ENCODE data around the gene NFASC. TPM values are rescaled to one million over a fixed set of nuclear protein-coding genes. Genes with fewer than 3 reads are reported as not detected.

NFASC gene
- total RNA-seq, 1 donor: 36.9 TPM

DNA sequence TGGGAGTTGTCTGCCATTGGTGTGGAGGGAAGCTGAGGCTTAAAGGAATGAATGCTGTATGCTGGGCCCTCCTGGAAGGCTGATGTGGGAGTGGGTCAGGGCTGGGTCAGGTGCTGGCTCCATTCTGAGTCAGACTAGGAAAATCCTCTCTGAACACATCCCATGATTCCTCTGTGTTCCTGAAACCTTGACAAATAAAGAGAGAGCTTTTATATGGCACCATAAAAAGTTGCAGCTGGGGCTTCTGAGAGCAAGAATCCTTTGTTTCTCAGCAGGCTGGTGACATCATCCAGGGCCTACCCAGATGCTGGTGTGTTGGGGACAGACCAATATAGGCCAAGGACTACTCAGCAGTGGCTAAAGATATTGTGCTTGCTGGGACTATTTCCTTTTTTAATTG is 27.8 kb upstream of the NFASC start:
- TF ChIP-seq, protein P1, sequence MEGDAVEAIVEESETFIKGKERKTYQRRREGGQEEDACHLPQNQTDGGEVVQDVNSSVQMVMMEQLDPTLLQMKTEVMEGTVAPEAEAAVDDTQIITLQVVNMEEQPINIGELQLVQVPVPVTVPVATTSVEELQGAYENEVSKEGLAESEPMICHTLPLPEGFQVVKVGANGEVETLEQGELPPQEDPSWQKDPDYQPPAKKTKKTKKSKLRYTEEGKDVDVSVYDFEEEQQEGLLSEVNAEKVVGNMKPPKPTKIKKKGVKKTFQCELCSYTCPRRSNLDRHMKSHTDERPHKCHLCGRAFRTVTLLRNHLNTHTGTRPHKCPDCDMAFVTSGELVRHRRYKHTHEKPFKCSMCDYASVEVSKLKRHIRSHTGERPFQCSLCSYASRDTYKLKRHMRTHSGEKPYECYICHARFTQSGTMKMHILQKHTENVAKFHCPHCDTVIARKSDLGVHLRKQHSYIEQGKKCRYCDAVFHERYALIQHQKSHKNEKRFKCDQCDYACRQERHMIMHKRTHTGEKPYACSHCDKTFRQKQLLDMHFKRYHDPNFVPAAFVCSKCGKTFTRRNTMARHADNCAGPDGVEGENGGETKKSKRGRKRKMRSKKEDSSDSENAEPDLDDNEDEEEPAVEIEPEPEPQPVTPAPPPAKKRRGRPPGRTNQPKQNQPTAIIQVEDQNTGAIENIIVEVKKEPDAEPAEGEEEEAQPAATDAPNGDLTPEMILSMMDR (IDR thresholded peaks at IDR 0.05; ENCODE audit: extremely low read depth, low read depth, low read length): no peak
- H3K79me2 ChIP-seq (ENCODE audit: insufficient read depth, low read length): peaks cover 61% of the 10 kb centered on the region
- no peak overlapping the region for H3K4me2 ChIP-seq (ENCODE audit: insufficient read depth, low read length)
- H3K9me3 ChIP-seq (ENCODE audit: low read depth, low read length): no peaks in the 10 kb centered on the region
- H4K20me1 ChIP-seq (ENCODE audit: insufficient read depth, low read length): peaks cover 85% of the 10 kb centered on the region
- H3K36me3 ChIP-seq (ENCODE audit: insufficient read depth, low read length): no peaks in the 10 kb centered on the region
- H3K4me1 ChIP-seq (ENCODE audit: insufficient read depth, low read length): no peaks in the 10 kb centered on the region
- no peak overlapping the region for H3K4me3 ChIP-seq (ENCODE audit: insufficient read depth, low read length)
- no peak for DNase-seq (ENCODE audit: insufficient read length, low spot score, missing footprints)
- no peak overlapping the region for H2AFZ ChIP-seq (ENCODE audit: low read length)
- no peaks in the 10 kb centered on the region for H3K27me3 ChIP-seq (ENCODE audit: insufficient read depth, low read length)
- H3K27ac ChIP-seq (ENCODE audit: low read depth, low read length): no peak overlapping the region

DNA sequence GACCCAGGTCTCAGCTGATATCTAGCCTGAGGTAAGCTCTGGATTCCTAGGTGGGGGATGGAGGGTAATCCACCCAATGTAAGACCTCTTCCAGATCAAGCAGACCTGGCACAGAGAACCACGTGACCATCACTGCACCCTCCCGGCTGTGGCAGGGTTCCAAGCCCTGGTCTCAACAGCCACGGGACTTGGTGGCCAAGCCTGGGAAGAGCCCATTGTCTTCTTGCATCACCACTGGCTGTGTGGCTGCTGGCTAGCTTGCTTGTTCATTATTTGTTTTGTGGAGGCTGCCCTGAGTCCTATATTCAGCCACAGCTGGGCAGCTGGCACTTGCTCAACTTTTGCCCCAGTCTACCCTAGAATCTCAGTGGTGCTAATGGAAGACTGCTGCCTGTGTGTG is 24.1 kb upstream of the NFASC start:
- Histone ChIP-seq H3K4me2 (ENCODE audit: insufficient read depth, low read length) (no peak overlapping the region), H2AFZ (ENCODE audit: low read length) (no peak overlapping the region), H3K27ac (ENCODE audit: low read depth, low read length) (no peak overlapping the region), H3K4me3 (ENCODE audit: insufficient read depth, low read length) (no peak overlapping the region), H3K9me3 (ENCODE audit: low read depth, low read length) (no peaks in the 10 kb centered on the region), H3K79me2 (ENCODE audit: insufficient read depth, low read length) (peaks cover 57% of the 10 kb centered on the region), H3K36me3 (ENCODE audit: insufficient read depth, low read length) (no peaks in the 10 kb centered on the region), H3K4me1 (ENCODE audit: insufficient read depth, low read length) (no peaks in the 10 kb centered on the region), H3K27me3 (ENCODE audit: insufficient read depth, low read length) (no peaks in the 10 kb centered on the region), H4K20me1 (ENCODE audit: insufficient read depth, low read length) (peaks cover 67% of the 10 kb centered on the region)
- DNase-seq (ENCODE audit: insufficient read length, low spot score, missing footprints): no peak
- TF ChIP-seq, protein P1 (IDR thresholded peaks at IDR 0.05; ENCODE audit: extremely low read depth, low read depth, low read length): no peak

DNA sequence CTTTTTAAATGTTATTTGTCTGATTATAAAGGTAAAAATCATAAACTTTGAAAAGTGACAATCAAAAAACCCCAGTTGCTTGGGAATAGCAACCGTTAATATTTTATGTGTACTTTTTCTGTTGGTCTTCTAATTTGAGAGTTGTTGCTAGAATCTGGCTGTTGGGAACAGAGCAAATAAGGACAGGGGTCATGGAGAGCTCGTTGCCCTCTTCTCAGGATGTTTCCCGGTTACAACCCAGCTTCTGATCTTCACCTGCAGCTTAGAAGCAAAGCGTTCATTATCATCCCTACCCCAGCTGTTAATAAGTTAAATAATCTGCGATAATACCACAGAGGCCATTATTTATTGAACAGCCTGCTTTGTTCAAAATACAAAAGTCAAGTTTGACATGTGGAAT is 22.1 kb upstream of the NFASC start:
- H3K9me3 ChIP-seq (ENCODE audit: low read depth, low read length): no peaks in the 10 kb centered on the region
- TF ChIP-seq, protein P1 (IDR thresholded peaks at IDR 0.05; ENCODE audit: extremely low read depth, low read depth, low read length): no peak
- peaks cover 61% of the 10 kb centered on the region for H3K79me2 ChIP-seq (ENCODE audit: insufficient read depth, low read length)
- DNase-seq (ENCODE audit: insufficient read length, low spot score, missing footprints): no peak
- no peak overlapping the region for H2AFZ ChIP-seq (ENCODE audit: low read length)
- H3K36me3 ChIP-seq (ENCODE audit: insufficient read depth, low read length): no peaks in the 10 kb centered on the region
- peaks cover 63% of the 10 kb centered on the region for H4K20me1 ChIP-seq (ENCODE audit: insufficient read depth, low read length)
- no peaks in the 10 kb centered on the region for H3K4me1 ChIP-seq (ENCODE audit: insufficient read depth, low read length)
- no peaks in the 10 kb centered on the region for H3K27me3 ChIP-seq (ENCODE audit: insufficient read depth, low read length)
- no peak overlapping the region for H3K4me3 ChIP-seq (ENCODE audit: insufficient read depth, low read length)
- H3K27ac ChIP-seq (ENCODE audit: low read depth, low read length): no peak overlapping the region
- H3K4me2 ChIP-seq (ENCODE audit: insufficient read depth, low read length): no peak overlapping the region

DNA sequence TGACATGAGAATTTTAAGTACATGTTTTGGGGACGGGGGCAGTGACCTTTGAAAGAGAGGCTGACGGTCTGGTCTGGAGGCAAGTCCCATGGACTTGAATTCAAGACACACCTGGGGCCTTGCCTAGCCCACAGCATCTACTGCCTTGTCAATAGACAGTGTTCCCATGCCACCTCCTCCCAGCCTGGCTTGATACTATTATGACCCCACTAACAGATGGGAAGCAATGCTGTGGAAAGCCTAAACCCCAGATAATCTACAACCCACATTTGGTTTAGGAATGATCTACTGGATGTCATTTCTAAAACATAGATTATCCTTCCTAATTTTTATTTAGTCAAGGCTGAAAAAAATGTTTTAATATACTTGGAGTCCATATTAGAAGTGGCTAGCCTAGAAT is 17.8 kb upstream of the NFASC start:
- Histone ChIP-seq H3K4me2 (ENCODE audit: insufficient read depth, low read length) (no peak overlapping the region), H2AFZ (ENCODE audit: low read length) (no peak overlapping the region), H3K4me1 (ENCODE audit: insufficient read depth, low read length) (no peaks in the 10 kb centered on the region), H3K36me3 (ENCODE audit: insufficient read depth, low read length) (no peaks in the 10 kb centered on the region), H3K9me3 (ENCODE audit: low read depth, low read length) (no peaks in the 10 kb centered on the region), H3K4me3 (ENCODE audit: insufficient read depth, low read length) (no peak overlapping the region), H4K20me1 (ENCODE audit: insufficient read depth, low read length) (peaks cover 67% of the 10 kb centered on the region), H3K79me2 (ENCODE audit: insufficient read depth, low read length) (peaks cover 58% of the 10 kb centered on the region), H3K27me3 (ENCODE audit: insufficient read depth, low read length) (no peaks in the 10 kb centered on the region), H3K27ac (ENCODE audit: low read depth, low read length) (no peak overlapping the region)
- DNase-seq (ENCODE audit: insufficient read length, low spot score, missing footprints): no peak
- TF ChIP-seq, protein P1 (IDR thresholded peaks at IDR 0.05; ENCODE audit: extremely low read depth, low read depth, low read length): no peak

Data from osteoblast (primary cell).